ENCODE measurements around the gene SLC11A1.

The SLC11A1 gene

DNA sequence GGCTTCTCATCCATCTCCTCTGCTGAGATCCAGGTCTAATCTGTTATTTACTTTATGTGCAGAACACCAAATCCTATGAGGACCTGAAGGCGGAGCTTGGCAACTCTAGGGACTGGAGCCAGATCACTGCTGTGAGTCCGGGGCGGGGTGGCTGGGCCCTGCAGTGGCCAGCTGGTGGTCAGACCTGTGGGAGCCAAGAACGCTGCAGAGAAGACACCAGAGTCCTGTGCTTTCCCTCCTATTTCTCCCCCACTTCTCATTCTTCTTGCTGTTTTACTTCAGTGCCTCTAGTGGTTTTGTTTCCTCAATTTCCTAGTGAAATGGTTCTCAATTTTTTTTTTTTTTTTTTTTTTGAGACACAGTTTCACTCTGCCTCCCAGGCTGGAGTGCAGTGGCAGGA is 56.5 kb downstream of the SLC11A1 start:
- DNase-seq (no peak), ATAC-seq (no peak)
- Mint-ChIP-seq H3K4me3 (no peak overlapping the region), H3K36me3 (ENCODE audit: low read depth) (no peaks in the 10 kb centered on the region), H3K9me3 (no peaks in the 10 kb centered on the region), H3K4me1 (no peaks in the 10 kb centered on the region), H3K27me3 (no peaks in the 10 kb centered on the region), H3K27ac (no peak overlapping the region)

DNA sequence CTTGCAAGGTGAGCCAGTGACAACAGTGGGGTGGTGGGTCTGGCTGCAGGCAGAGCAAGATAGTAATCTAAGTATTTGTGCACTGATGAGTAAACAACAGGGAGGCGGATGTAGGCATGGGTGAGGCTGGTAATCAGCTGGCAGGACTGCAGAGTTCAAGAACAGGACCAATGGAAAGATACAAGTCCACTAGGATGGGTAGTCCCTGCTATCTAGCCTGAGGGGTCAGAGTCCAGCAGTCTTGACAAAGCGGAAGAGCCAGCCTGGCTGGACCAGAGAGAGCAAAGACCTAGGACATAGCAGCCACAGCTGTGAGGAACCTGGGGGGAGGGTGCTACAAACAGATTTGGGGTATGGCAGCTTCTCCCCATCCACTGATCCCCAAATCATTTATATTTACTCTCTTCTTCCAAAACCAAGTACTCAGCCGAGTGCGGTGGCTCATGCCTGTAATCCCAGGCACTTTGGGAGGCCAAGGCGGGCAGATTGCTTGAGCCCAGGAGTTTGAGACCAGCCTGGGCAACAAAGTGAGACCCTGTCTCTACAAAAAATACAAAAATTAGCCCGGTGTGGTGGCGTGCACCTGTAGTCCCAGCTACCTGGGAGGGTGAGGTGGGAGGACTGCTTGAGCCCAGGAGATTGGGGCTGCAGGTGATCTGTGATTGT is 62.8 kb downstream of the SLC11A1 start:
- ATAC-seq (no peak), DNase-seq (no peak)
- peaks cover 18% of the 10 kb centered on the region for H3K36me3 Mint-ChIP-seq (ENCODE audit: low read depth)
- no peak overlapping the region for H3K27ac Mint-ChIP-seq
- no peaks in the 10 kb centered on the region for H3K27me3 Mint-ChIP-seq
- no peak overlapping the region for H3K4me3 Mint-ChIP-seq
- H3K9me3 Mint-ChIP-seq, result no peaks in the 10 kb centered on the region
- H3K4me1 Mint-ChIP-seq, result no peaks in the 10 kb centered on the region

GRCh38 chr2:218445602-218446001 is 63.5 kb downstream of the SLC11A1 start:
- DNase-seq (no peak), ATAC-seq (no peak)
- no peak overlapping the region for H3K4me3 Mint-ChIP-seq
- no peak overlapping the region for H3K27ac Mint-ChIP-seq
- no peaks in the 10 kb centered on the region for H3K9me3 Mint-ChIP-seq
- H3K4me1 Mint-ChIP-seq, result no peaks in the 10 kb centered on the region
- no peaks in the 10 kb centered on the region for H3K27me3 Mint-ChIP-seq
- H3K36me3 Mint-ChIP-seq (ENCODE audit: low read depth), result peaks cover 25% of the 10 kb centered on the region
